Natural killer cell (primary cell): ENCODE results near the gene CYB5D1. TPM values are rescaled to one million over a fixed set of nuclear protein-coding genes. Genes with fewer than 3 reads are reported as not detected.

Source experiments
- ATAC-seq, 3 donors: fragments of 150-1000 bp in 2 of 3; fragments of 200-7000 bp in 1 of 3; cut with Tn5 transposase; 1 replicate in 1 of 3; 2 replicates in 2 of 3; pipeline ENCODE4 v1.10.0; 2021; ENCODE audit warnings: mild to moderate bottlenecking in 2 of 3, moderate library complexity in 2 of 3
- DNase-seq, 2 donors: peaks; one replicate each; pipeline versions ENCODE4 v3.0.0 to v3.0.0-alpha.2; 2013 to 2021; ENCODE audit warnings: mixed read lengths in 1 of 2
- H3K27ac ChIP-seq: one replicate; pipeline ENCODE4 v1.5.1; 2013; ENCODE audit warnings: mild to moderate bottlenecking, low read length
- H3K27me3 ChIP-seq: one replicate; pipeline ENCODE4 v1.6.1; 2013; ENCODE audit warnings: low read length; ENCODE audit not compliant: control insufficient read depth, insufficient read depth
- H3K36me3 ChIP-seq: one replicate; pipeline ENCODE4 v1.6.1; 2013; ENCODE audit warnings: low read length; ENCODE audit not compliant: control insufficient read depth, insufficient read depth
- H3K4me1 ChIP-seq: one replicate; pipeline ENCODE4 v1.6.1; 2013; ENCODE audit warnings: low read length; ENCODE audit not compliant: control insufficient read depth, insufficient read depth
- H3K4me3 ChIP-seq: one replicate; pipeline ENCODE4 v1.5.1; 2013; ENCODE audit warnings: low read length
- H3K9me3 ChIP-seq: one replicate; pipeline ENCODE4 v1.6.1; 2013; ENCODE audit warnings: low read length; ENCODE audit not compliant: control insufficient read depth, insufficient read depth
- H3K27ac Mint-ChIP-seq, 2 donors: one replicate each; pipeline ENCODE4 v1.8.0; 2022; ENCODE audit warnings: mild to moderate bottlenecking in 2 of 2, mixed read lengths in 2 of 2, moderate library complexity in 1 of 2
- H3K27me3 Mint-ChIP-seq, 2 donors: one replicate each; pipeline ENCODE4 v1.8.0; 2022; ENCODE audit warnings: low read depth in 2 of 2, mixed read lengths in 2 of 2
- H3K36me3 Mint-ChIP-seq: one replicate; pipeline ENCODE4 v1.8.0; 2022; ENCODE audit warnings: mixed read lengths
- H3K4me1 Mint-ChIP-seq, 2 donors: one replicate each; pipeline ENCODE4 v1.8.0; 2022; ENCODE audit warnings: mixed read lengths in 2 of 2
- H3K4me3 Mint-ChIP-seq: one replicate; pipeline ENCODE4 v1.8.0; 2022; ENCODE audit warnings: mild to moderate bottlenecking, moderate library complexity, mixed read lengths
- H3K9me3 Mint-ChIP-seq, 2 donors: one replicate each; pipeline ENCODE4 v1.8.0; 2022; ENCODE audit warnings: mixed read lengths in 2 of 2
- CTCF ChIP-seq: fragments of 200-600 bp; IDR thresholded peaks from one replicate; pipeline ENCODE4 v1.8.0; 2022; ENCODE audit warnings: antibody characterized with exemption
- WGBS: methylation state at CpG from one replicate; pipeline ENCODE4 v1.1.7; 2013; ENCODE audit warnings: missing lambda C conversion rate; ENCODE audit not compliant: insufficient coverage; 5-methylcytosine and 5-hydroxymethylcytosine counted together
- intact Hi-C: fragments of 100-400 bp; cut with micrococcal nuclease; formaldehyde crosslinking; loops from one replicate; pipeline ENCODE4 v1.14.2; 2022
- total RNA-seq, 4 donors: library from RNA; stranded (reverse); fragments of 120-200 nt in 1 of 4; gene quantifications; one replicate each; pipeline versions ENCODE4 v1.2.3 to v1.2.4, GENCODE V29; 2013 to 2022

Gene CYB5D1
- total RNA-seq, 3 donors from 2014 or later (not counting 1 experiment from before 2014, with no cell fraction given) = 11.0 to 18.3 (median 11.5) TPM

- peaks cover 11% of the 10 kb centered on the region for H3K36me3 ChIP-seq
- 88% methylated on average over 14 of the region's 15 CpGs for WGBS
- H3K27me3 ChIP-seq = no peaks in the 10 kb centered on the region
- no peak for TF ChIP-seq CTCF
- H3K4me3 ChIP-seq = peak overlapping the region; percentile 96
- H3K9me3 ChIP-seq = no peaks in the 10 kb centered on the region
- Mint-ChIP-seq H3K27me3 (peaks cover 0 to 2% of the 10 kb centered on the region in 2 donors), H3K9me3 (no peaks in the 10 kb centered on the region), H3K36me3 (no peaks in the 10 kb centered on the region), H3K4me3 (peak overlapping the region; percentile 100), H3K27ac (peak overlapping the region; percentile 100), H3K4me1 (peaks cover 34 to 62% of the 10 kb centered on the region in 2 donors)
- intact Hi-C loops = loop anchor here (10.0 kb wide), 1 partner anchor 399 kb away; the partner anchor contains the start of genes CTC1 and PFAS
- ATAC-seq = no peak
- H3K4me1 ChIP-seq = peaks cover 43% of the 10 kb centered on the region
- no peak for DNase-seq
- H3K27ac ChIP-seq = peak overlapping the region; percentile 100
Observed at GRCh38 chr17:7845359-7846062, 12.3 kb upstream of the CYB5D1 start.

- DNase-seq = peak in 1 of 2 donors; percentile 25
- H3K36me3 Mint-ChIP-seq = no peaks in the 10 kb centered on the region
- H3K9me3 Mint-ChIP-seq = no peaks in the 10 kb centered on the region
- Histone ChIP-seq H3K4me1 (peaks cover 42% of the 10 kb centered on the region), H3K27ac (no peak overlapping the region), H3K9me3 (no peaks in the 10 kb centered on the region), H3K36me3 (peaks cover 11% of the 10 kb centered on the region), H3K4me3 (no peak overlapping the region), H3K27me3 (no peaks in the 10 kb centered on the region)
- 94% methylated on average over 22 of the region's 22 CpGs for WGBS
- peak overlapping the region; percentile 100 for H3K27ac Mint-ChIP-seq
- intact Hi-C loops = loop anchor here (10.0 kb wide), 1 partner anchor 399 kb away; the partner anchor contains the start of genes CTC1 and PFAS
- H3K4me3 Mint-ChIP-seq = peak overlapping the region; percentile 56
- ATAC-seq = no peak
- no peak for TF ChIP-seq CTCF
- peaks cover 0 to 2% of the 10 kb centered on the region in 2 donors for H3K27me3 Mint-ChIP-seq
- peaks cover 27 to 60% of the 10 kb centered on the region in 2 donors for H3K4me1 Mint-ChIP-seq
Observed at GRCh38 chr17:7846063-7846735, 11.6 kb upstream of the CYB5D1 start.

- Histone ChIP-seq H3K27ac (no peak overlapping the region), H3K27me3 (no peaks in the 10 kb centered on the region), H3K4me3 (no peak overlapping the region), H3K4me1 (peaks cover 43% of the 10 kb centered on the region), H3K36me3 (peaks cover 11% of the 10 kb centered on the region), H3K9me3 (no peaks in the 10 kb centered on the region)
- ATAC-seq (no peak), DNase-seq (peak in 1 of 2 donors; percentile 39)
- Mint-ChIP-seq H3K4me3 (peak overlapping the region; percentile 56), H3K4me1 (peaks cover 25 to 59% of the 10 kb centered on the region in 2 donors), H3K9me3 (no peaks in the 10 kb centered on the region), H3K27ac (peak overlapping the region; percentile 71 to 100), H3K36me3 (no peaks in the 10 kb centered on the region), H3K27me3 (peaks cover 0 to under 1% of the 10 kb centered on the region in 2 donors)
- intact Hi-C loops = loop anchor here (10.0 kb wide), 1 partner anchor 398 kb away; the partner anchor contains the start of genes CTC1 and PFAS
- no peak for TF ChIP-seq CTCF
- 96% methylated on average over 34 of the region's 34 CpGs for WGBS
Observed at GRCh38 chr17:7846765-7847661, 10.8 kb upstream of the CYB5D1 start.
